HG02943 (cell line): ENCODE results near the gene INPP5A.

Experiments used
- ATAC-seq: cut with Tn5 transposase; IDR thresholded peaks from one replicate; pipeline ENCODE4 v1.9.1; 2021; ENCODE audit warnings: mild to moderate bottlenecking, low read depth, moderate library complexity; ENCODE audit not compliant: unreplicated experiment

The INPP5A gene

GRCh38 chr10:132624061-132624846 is 86.7 kb downstream of the INPP5A start:
- no peak for ATAC-seq

- no peak for ATAC-seq
Observed at GRCh38 chr10:132624847-132625471, 87.4 kb downstream of the INPP5A start.

GRCh38 chr10:132626019-132626760 is 88.6 kb downstream of the INPP5A start:
- no peak for ATAC-seq

GRCh38 chr10:132626761-132627665 is 89.4 kb downstream of the INPP5A start:
- ATAC-seq = no peak

- ATAC-seq = no peak
Observed at GRCh38 chr10:132627666-132628531, 90.3 kb downstream of the INPP5A start.

- no peak for ATAC-seq
Observed at GRCh38 chr10:132628966-132629900, 91.6 kb downstream of the INPP5A start.

GRCh38 chr10:132630156-132630555 is 92.6 kb downstream of the INPP5A start:
- ATAC-seq = no peak

GRCh38 chr10:132630666-132631337 is 93.2 kb downstream of the INPP5A start:
- no peak for ATAC-seq

GRCh38 chr10:132631338-132631735 is 93.8 kb downstream of the INPP5A start:
- ATAC-seq = no peak

GRCh38 chr10:132632091-132632561 is 94.5 kb downstream of the INPP5A start:
- ATAC-seq = no peak

- no peak for ATAC-seq
Observed at GRCh38 chr10:132632851-132633684, 95.5 kb downstream of the INPP5A start.

- no peak for ATAC-seq
Observed at GRCh38 chr10:132634241-132634946, 96.8 kb downstream of the INPP5A start.

- ATAC-seq = no peak
Observed at GRCh38 chr10:132634947-132635271, 97.3 kb downstream of the INPP5A start.

- ATAC-seq = no peak
Observed at GRCh38 chr10:132636358-132636757, 98.8 kb downstream of the INPP5A start.

- no peak for ATAC-seq
Observed at GRCh38 chr10:132637477-132638129, 100.0 kb downstream of the INPP5A start.

- ATAC-seq = no peak
Observed at GRCh38 chr10:132638130-132638515, 100.5 kb downstream of the INPP5A start.
